Measurements from ENCODE around the gene EYS. TPM values are rescaled to one million over a fixed set of nuclear protein-coding genes. Genes with fewer than 3 reads are reported as not detected.

The EYS gene
- total and polyA plus RNA-seq, 2 of the 8 experiments (the other 6 are each of a cell fraction or from before 2014, with no cell fraction given) = 0.05 to 0.13 TPM

DNA sequence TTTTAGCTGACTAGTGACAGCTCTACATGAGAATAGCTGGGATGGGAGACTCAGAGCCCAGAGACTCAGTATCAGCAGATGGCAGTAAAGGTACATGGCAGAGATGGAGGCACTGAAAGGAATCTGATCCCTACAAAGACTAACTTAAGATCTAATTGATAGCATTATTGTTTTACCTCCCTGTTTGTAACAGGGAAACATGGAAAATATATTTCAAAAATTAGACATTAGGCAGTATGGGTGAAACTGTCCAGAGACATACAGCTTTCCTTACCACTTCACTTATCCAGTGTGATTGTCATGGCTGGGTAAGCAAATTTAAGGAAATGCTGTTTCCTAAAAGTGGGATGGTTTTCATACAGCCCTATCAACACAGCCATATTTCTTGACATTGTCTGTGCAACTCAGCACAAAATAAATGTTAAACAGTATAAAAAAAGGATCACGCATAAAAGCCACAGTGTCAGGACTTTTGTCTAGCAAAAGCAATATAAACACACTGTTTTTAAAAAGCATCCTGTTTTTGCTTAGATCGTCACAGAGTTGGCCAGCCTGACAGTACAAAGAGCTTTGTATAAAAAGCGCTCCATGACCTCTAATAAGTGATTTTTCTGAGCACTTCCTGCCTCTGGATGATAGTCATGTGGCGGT is 1694.5 kb downstream of the EYS start:
- DNase-seq (ENCODE audit: low read depth in 1 of 2, low spot score in 2 of 2) = peak in 1 of 2 experiments; percentile 13
- Histone ChIP-seq H2BK120ac (replicated peaks; ENCODE audit: low read depth, low read length) (no peak overlapping the region), H3K23me2 (ENCODE audit: low read depth, low read length) (no peaks in the 10 kb centered on the region), H2BK20ac (ENCODE audit: low read length) (no peak overlapping the region), H3K18ac (ENCODE audit: extremely low read depth, low read length) (no peak overlapping the region), H3K36me3 (ENCODE audit: control insufficient read depth in 2 of 4, insufficient read depth in 4 of 4, low read length in 3 of 4) (no peaks in the 10 kb centered on the region), H3K9ac (replicated peaks in 1 of 4; ENCODE audit: extremely low read depth in 1 of 4, low read depth in 3 of 4, low read length in 3 of 4) (no peak overlapping the region), H3K4me3 (ENCODE audit: extremely low read depth in 1 of 4, insufficient read depth in 2 of 4, low read depth in 3 of 4, low read length in 4 of 4) (no peak overlapping the region), H3K9me3 (ENCODE audit: insufficient read depth in 2 of 2, low read depth in 1 of 2, low read length in 1 of 2) (no peaks in the 10 kb centered on the region), H2BK5ac (ENCODE audit: low read depth, low read length) (no peak overlapping the region), H3K56ac (replicated peaks; ENCODE audit: insufficient read length, low read depth, low read length) (no peak overlapping the region), H4K91ac (replicated peaks; ENCODE audit: insufficient read length, low read length) (no peak overlapping the region), H2BK15ac (ENCODE audit: low read length) (no peak overlapping the region), H3K4me1 (replicated peaks in 1 of 4; ENCODE audit: control insufficient read depth in 3 of 4, insufficient read depth in 4 of 4, low read length in 3 of 4) (peaks cover 0 to 3% (median 3%) of the 10 kb centered on the region in 4 experiments; a peak in 2 of 7 replicates), H3K23ac (ENCODE audit: insufficient read length) (no peak overlapping the region), H4K20me1 (replicated peaks in 1 of 2; ENCODE audit: control insufficient read depth in 1 of 2, insufficient read depth in 2 of 2, low read length in 2 of 2) (no peaks in the 10 kb centered on the region), H3K79me2 (ENCODE audit: control insufficient read depth in 1 of 2, insufficient read depth in 2 of 2, low read length in 2 of 2) (no peaks in the 10 kb centered on the region), H4K5ac (ENCODE audit: insufficient read length, low read depth, low read length) (no peak overlapping the region), H3K79me1 (ENCODE audit: low read depth, low read length) (no peaks in the 10 kb centered on the region), H4K8ac (ENCODE audit: extremely low read depth, insufficient read depth, low read length) (no peak overlapping the region), H3K4me2 (ENCODE audit: insufficient read depth in 1 of 2, low read depth in 2 of 2, low read length in 2 of 2) (no peak overlapping the region), H3K4ac (replicated peaks; ENCODE audit: insufficient read length, low read depth, low read length) (no peak overlapping the region), H3K14ac (ENCODE audit: insufficient read length) (no peak overlapping the region), H2AFZ (ENCODE audit: low read length) (no peak overlapping the region), H3K27ac (ENCODE audit: low read depth, low read length) (no peak overlapping the region), H2AK5ac (ENCODE audit: low read depth, low read length) (no peak overlapping the region), H2BK12ac (ENCODE audit: low read depth, low read length) (no peak overlapping the region), H3K27me3 (replicated peaks in 1 of 4; ENCODE audit: control insufficient read depth in 3 of 4, extremely low read depth in 1 of 4, insufficient read depth in 3 of 4, low read length in 3 of 4) (no peaks in the 10 kb centered on the region)
- POLR2A ChIA-PET (ENCODE audit: partially characterized antibody) = no interaction called here
- TF ChIP-seq, protein P1, sequence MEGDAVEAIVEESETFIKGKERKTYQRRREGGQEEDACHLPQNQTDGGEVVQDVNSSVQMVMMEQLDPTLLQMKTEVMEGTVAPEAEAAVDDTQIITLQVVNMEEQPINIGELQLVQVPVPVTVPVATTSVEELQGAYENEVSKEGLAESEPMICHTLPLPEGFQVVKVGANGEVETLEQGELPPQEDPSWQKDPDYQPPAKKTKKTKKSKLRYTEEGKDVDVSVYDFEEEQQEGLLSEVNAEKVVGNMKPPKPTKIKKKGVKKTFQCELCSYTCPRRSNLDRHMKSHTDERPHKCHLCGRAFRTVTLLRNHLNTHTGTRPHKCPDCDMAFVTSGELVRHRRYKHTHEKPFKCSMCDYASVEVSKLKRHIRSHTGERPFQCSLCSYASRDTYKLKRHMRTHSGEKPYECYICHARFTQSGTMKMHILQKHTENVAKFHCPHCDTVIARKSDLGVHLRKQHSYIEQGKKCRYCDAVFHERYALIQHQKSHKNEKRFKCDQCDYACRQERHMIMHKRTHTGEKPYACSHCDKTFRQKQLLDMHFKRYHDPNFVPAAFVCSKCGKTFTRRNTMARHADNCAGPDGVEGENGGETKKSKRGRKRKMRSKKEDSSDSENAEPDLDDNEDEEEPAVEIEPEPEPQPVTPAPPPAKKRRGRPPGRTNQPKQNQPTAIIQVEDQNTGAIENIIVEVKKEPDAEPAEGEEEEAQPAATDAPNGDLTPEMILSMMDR (IDR thresholded peaks at IDR 0.05; ENCODE audit: control extremely low read depth in 1 of 3, insufficient read depth in 1 of 3, low read depth in 1 of 3, low read length in 3 of 3) = peak in 2 of 3 experiments; percentile 75 to 87; a peak in 3 of 4 replicates
- TF ChIP-seq BACH1 (IDR thresholded peaks at IDR 0.05; ENCODE audit: low read length) = no peak
- peak; percentile 94 to 96 for TF ChIP-seq RAD21 (IDR thresholded peaks at IDR 0.05 in 1 of 2, conservative IDR thresholded peaks at IDR 0.05 in 1 of 2; ENCODE audit: low read depth in 2 of 2, low read length in 2 of 2)
- TF ChIP-seq ASH2L (IDR thresholded peaks at IDR 0.05; ENCODE audit: low read length) = no peak
- CTCF ChIA-PET (ENCODE audit: partially characterized antibody) = interaction anchor here (0.6 to 2.4 kb wide), 14 partner anchors 10 to 705 kb away, joined by 3 to 47 read pairs (median 3); no protein-coding TSS in a partner anchor
- WGBS, 2 experiments (ENCODE audit: extremely low coverage in 1 of 2, insufficient coverage in 1 of 2, insufficient read length in 1 of 2, insufficient replicate concordance in 2 of 2, low coverage in 1 of 2, low lambda C conversion rate in 2 of 2, missing lambda C conversion rate in 1 of 2) = 88% methylated on average over 4 of the region's 4 CpGs; no CpG with 5 or more reads in 1 of the 2 experiments
- FAIRE-seq = peak; percentile 73

Data from H1 (cell line).